WERI-Rb-1 (cell line): ENCODE results near the gene ANO6.

Source experiments
- DNase-seq: peaks from one replicate; pipeline ENCODE4 v3.0.0-alpha.2; 2020
- H3K27ac ChIP-seq: fragments of 250-450 bp; sonication (Bioruptor Pico); 2 replicates; pipeline ENCODE4 v1.5.1; 2020; ENCODE audit warnings: mild to moderate bottlenecking, moderate library complexity
- H3K27me3 ChIP-seq: fragments of 250-450 bp; sonication (Bioruptor Pico); 2 replicates; pipeline ENCODE4 v1.5.1; 2021; ENCODE audit warnings: mild to moderate bottlenecking, low read depth, moderate library complexity; ENCODE audit not compliant: insufficient read depth, severe bottlenecking
- H3K36me3 ChIP-seq: fragments of 250-450 bp; sonication (Bioruptor Pico); 2 replicates; pipeline ENCODE4 v1.5.1; 2020; ENCODE audit warnings: mild to moderate bottlenecking, moderate library complexity
- H3K4me3 ChIP-seq: 2 replicates; pipeline ENCODE4 v1.5.1; 2011; ENCODE audit warnings: low read depth, mild to moderate bottlenecking, control low read depth, low read length
- H3K9me3 ChIP-seq: fragments of 250-450 bp; sonication (Bioruptor Pico); 2 replicates; pipeline ENCODE4 v1.5.1; 2021; ENCODE audit warnings: mild to moderate bottlenecking, moderate library complexity; ENCODE audit not compliant: severe bottlenecking
- CTCF ChIP-seq: IDR thresholded peaks from 2 replicates; pipeline ENCODE4 v1.5.1; 2011; ENCODE audit warnings: low read depth, mild to moderate bottlenecking, control low read depth, inconsistent platforms, low read length

Gene ANO6

GRCh38 chr12:45219621-45220020 is 3.7 kb downstream of the ANO6 start:
- H3K4me3 ChIP-seq, result no peak overlapping the region
- no peak for DNase-seq
- no peaks in the 10 kb centered on the region for H3K27me3 ChIP-seq
- no peak for TF ChIP-seq CTCF
- H3K27ac ChIP-seq, result no peak overlapping the region
- no peaks in the 10 kb centered on the region for H3K36me3 ChIP-seq
- no peaks in the 10 kb centered on the region for H3K9me3 ChIP-seq

GRCh38 chr12:45220363-45220931 is 4.6 kb downstream of the ANO6 start:
- H3K27me3 ChIP-seq, result no peaks in the 10 kb centered on the region
- DNase-seq, result peak; percentile 44
- TF ChIP-seq CTCF, result no peak
- H3K4me3 ChIP-seq, result no peak overlapping the region
- H3K27ac ChIP-seq, result no peak overlapping the region
- H3K36me3 ChIP-seq, result no peaks in the 10 kb centered on the region
- H3K9me3 ChIP-seq, result no peaks in the 10 kb centered on the region

- no peaks in the 10 kb centered on the region for H3K27me3 ChIP-seq
- H3K27ac ChIP-seq, result no peak overlapping the region
- no peak for DNase-seq
- H3K9me3 ChIP-seq, result no peaks in the 10 kb centered on the region
- no peak for TF ChIP-seq CTCF
- no peaks in the 10 kb centered on the region for H3K36me3 ChIP-seq
- no peak overlapping the region for H3K4me3 ChIP-seq
Observed at GRCh38 chr12:45220969-45221368, 5.1 kb downstream of the ANO6 start.

- Histone ChIP-seq H3K9me3 (no peaks in the 10 kb centered on the region), H3K27ac (no peak overlapping the region), H3K27me3 (no peaks in the 10 kb centered on the region), H3K4me3 (no peak overlapping the region), H3K36me3 (no peaks in the 10 kb centered on the region)
- DNase-seq, result no peak
- TF ChIP-seq CTCF, result no peak
Observed at GRCh38 chr12:45223868-45224267, 8.0 kb downstream of the ANO6 start.

GRCh38 chr12:45224311-45224710 is 8.4 kb downstream of the ANO6 start:
- Histone ChIP-seq H3K27ac (no peak overlapping the region), H3K4me3 (no peak overlapping the region), H3K9me3 (no peaks in the 10 kb centered on the region), H3K36me3 (no peaks in the 10 kb centered on the region), H3K27me3 (no peaks in the 10 kb centered on the region)
- no peak for TF ChIP-seq CTCF
- no peak for DNase-seq

GRCh38 chr12:45226021-45226420 is 10.1 kb downstream of the ANO6 start:
- H3K27me3 ChIP-seq, result no peaks in the 10 kb centered on the region
- H3K4me3 ChIP-seq, result no peak overlapping the region
- no peaks in the 10 kb centered on the region for H3K36me3 ChIP-seq
- H3K27ac ChIP-seq, result no peak overlapping the region
- no peak for TF ChIP-seq CTCF
- DNase-seq, result no peak
- H3K9me3 ChIP-seq, result no peaks in the 10 kb centered on the region
